CD14-positive monocyte (primary cell): Measurements from ENCODE around the gene SBF1. TPM values are rescaled to one million over a fixed set of nuclear protein-coding genes. Genes with fewer than 3 reads are reported as not detected.

ENCODE experiments used
- DNase-seq, 3 donors: peaks; one replicate each; pipeline ENCODE4 v3.0.0-alpha.2; 2011 to 2022
- H2AFZ ChIP-seq: 2 replicates; pipeline ENCODE4 v1.6.0; 2012; ENCODE audit warnings: mild to moderate bottlenecking, low read depth, low read length, inconsistent platforms; ENCODE audit not compliant: insufficient read depth, poor library complexity, severe bottlenecking
- H3K27ac ChIP-seq, 2 donors: 1 replicate in 1 of 2; 2 replicates in 1 of 2; pipeline ENCODE4 v1.5.1; 2012 to 2013; ENCODE audit warnings: low read length in 2 of 2, control low read depth in 1 of 2, inconsistent platforms in 1 of 2, low read depth in 1 of 2, mild to moderate bottlenecking in 1 of 2
- H3K27me3 ChIP-seq, 2 donors: one replicate each; pipeline versions ENCODE4 v1.6.0 to v1.6.1; 2011 to 2013; ENCODE audit warnings: low read length in 2 of 2; ENCODE audit not compliant: control insufficient read depth in 2 of 2, insufficient read depth in 2 of 2
- H3K36me3 ChIP-seq, 2 donors: replicated peaks in 1 of 2; 1 replicate in 1 of 2; 2 replicates in 1 of 2; pipeline versions ENCODE4 v1.5.1 to v1.6.1; 2012 to 2013; ENCODE audit warnings: low read length in 2 of 2, control low read depth in 1 of 2, inconsistent platforms in 1 of 2, mild to moderate bottlenecking in 1 of 2; ENCODE audit not compliant: insufficient read depth in 2 of 2, control insufficient read depth in 1 of 2
- H3K4me1 ChIP-seq, 2 donors: 1 replicate in 1 of 2; 2 replicates in 1 of 2; pipeline versions ENCODE4 v1.5.1 to v1.6.1; 2012 to 2013; ENCODE audit warnings: low read length in 2 of 2, control low read depth in 1 of 2, inconsistent platforms in 1 of 2, mild to moderate bottlenecking in 1 of 2, moderate library complexity in 1 of 2; ENCODE audit not compliant: insufficient read depth in 2 of 2, control insufficient read depth in 1 of 2
- H3K4me2 ChIP-seq: replicated peaks from 2 replicates; pipeline ENCODE3; 2012; ENCODE audit warnings: low read length, moderate library complexity, mild to moderate bottlenecking; ENCODE audit not compliant: poor library complexity, severe bottlenecking; ENCODE audit errors: extremely low read depth
- H3K4me3 ChIP-seq, 3 experiments: fragments of 200-600 bp in 1 of 3; sonication (generic) in 1 of 3; replicated peaks in 1 of 3; 1 replicate in 2 of 3; 2 replicates in 1 of 3; pipeline ENCODE4 v1.5.1; 2011 to 2013; ENCODE audit warnings: low read length in 3 of 3, mild to moderate bottlenecking in 3 of 3, control low read depth in 2 of 3, low read depth in 2 of 3, inconsistent platforms in 1 of 3, moderate library complexity in 1 of 3
- H3K79me2 ChIP-seq: 2 replicates; pipeline ENCODE4 v1.6.0; 2012; ENCODE audit warnings: mild to moderate bottlenecking, control low read depth, inconsistent platforms, low read length, moderate library complexity; ENCODE audit not compliant: insufficient read depth
- H3K9ac ChIP-seq: 2 replicates; pipeline ENCODE4 v1.6.0; 2017; ENCODE audit warnings: low read length, mild to moderate bottlenecking; ENCODE audit not compliant: insufficient read depth, poor library complexity, severe bottlenecking
- H3K9me3 ChIP-seq, 2 donors: replicated peaks in 1 of 2; 1 replicate in 1 of 2; 2 replicates in 1 of 2; pipeline versions ENCODE4 v1.5.1 to v1.6.1; 2012 to 2013; ENCODE audit warnings: low read length in 2 of 2, control low read depth in 1 of 2; ENCODE audit not compliant: control insufficient read depth in 1 of 2, insufficient read depth in 1 of 2
- H4K20me1 ChIP-seq: 2 replicates; pipeline ENCODE4 v1.6.0; 2012; ENCODE audit warnings: mild to moderate bottlenecking, low read length, control low read depth, moderate library complexity; ENCODE audit not compliant: insufficient read depth
- H3K27ac Mint-ChIP-seq, 7 donors: one replicate each; pipeline ENCODE4 v1.8.0; 2020; ENCODE audit warnings: mild to moderate bottlenecking in 7 of 7, mixed read lengths in 7 of 7, moderate library complexity in 6 of 7, inconsistent platforms in 2 of 7
- H3K27me3 Mint-ChIP-seq, 3 donors: one replicate each; pipeline ENCODE4 v1.8.0; 2021 to 2022; ENCODE audit warnings: low read depth in 3 of 3, mild to moderate bottlenecking in 3 of 3, mixed read lengths in 3 of 3, moderate library complexity in 3 of 3, inconsistent platforms in 1 of 3
- H3K36me3 Mint-ChIP-seq, 2 donors: one replicate each; pipeline ENCODE4 v1.8.0; 2020; ENCODE audit warnings: mixed read lengths in 2 of 2, inconsistent platforms in 1 of 2, mild to moderate bottlenecking in 1 of 2
- H3K4me1 Mint-ChIP-seq: one replicate; pipeline ENCODE4 v1.8.0; 2020; ENCODE audit warnings: mild to moderate bottlenecking, mixed read lengths
- H3K4me3 Mint-ChIP-seq, 2 donors: one replicate each; pipeline ENCODE4 v1.8.0; 2020; ENCODE audit warnings: mild to moderate bottlenecking in 2 of 2, mixed read lengths in 2 of 2, moderate library complexity in 1 of 2
- H3K9me3 Mint-ChIP-seq, 7 donors: one replicate each; pipeline ENCODE4 v1.8.0; 2020 to 2022; ENCODE audit warnings: mixed read lengths in 7 of 7, mild to moderate bottlenecking in 6 of 7, moderate library complexity in 6 of 7, inconsistent platforms in 2 of 7
- WGBS: methylation state at CpG from one replicate; pipeline ENCODE4 v1.1.5; 2013; ENCODE audit warnings: missing lambda C conversion rate; ENCODE audit not compliant: insufficient coverage; 5-methylcytosine and 5-hydroxymethylcytosine counted together
- intact Hi-C, 2 donors: fragments of 100-400 bp; cut with micrococcal nuclease; formaldehyde crosslinking; loops; one replicate each; pipeline versions ENCODE4 v1.15.0 to v1.15.1; 2023
- polyA plus RNA-seq, 3 donors: library from polyadenylated mRNA; depleted of rRNA in 1 of 3; unstranded in 2 of 3; stranded (reverse) in 1 of 3; fragments of 300-500 nt in 2 of 3; fragments of >200 nt in 1 of 3; fragmentation: Illumina TruSeq in 2 of 3; gene quantifications; 1 replicate in 2 of 3; 2 replicates in 1 of 3; pipeline ENCODE4 v1.2.3, GENCODE V29; 2012 to 2021
- TF ChIP-seq, protein P1 (sequence below): fragments of 200-600 bp; IDR thresholded peaks from one replicate; pipeline ENCODE4 v1.8.0; 2022; ENCODE audit warnings: antibody characterized with exemption, mild to moderate bottlenecking

Gene SBF1
- polyA plus RNA-seq, 3 donors = 4.0 to 45.9 (median 6.2) TPM

DNA sequence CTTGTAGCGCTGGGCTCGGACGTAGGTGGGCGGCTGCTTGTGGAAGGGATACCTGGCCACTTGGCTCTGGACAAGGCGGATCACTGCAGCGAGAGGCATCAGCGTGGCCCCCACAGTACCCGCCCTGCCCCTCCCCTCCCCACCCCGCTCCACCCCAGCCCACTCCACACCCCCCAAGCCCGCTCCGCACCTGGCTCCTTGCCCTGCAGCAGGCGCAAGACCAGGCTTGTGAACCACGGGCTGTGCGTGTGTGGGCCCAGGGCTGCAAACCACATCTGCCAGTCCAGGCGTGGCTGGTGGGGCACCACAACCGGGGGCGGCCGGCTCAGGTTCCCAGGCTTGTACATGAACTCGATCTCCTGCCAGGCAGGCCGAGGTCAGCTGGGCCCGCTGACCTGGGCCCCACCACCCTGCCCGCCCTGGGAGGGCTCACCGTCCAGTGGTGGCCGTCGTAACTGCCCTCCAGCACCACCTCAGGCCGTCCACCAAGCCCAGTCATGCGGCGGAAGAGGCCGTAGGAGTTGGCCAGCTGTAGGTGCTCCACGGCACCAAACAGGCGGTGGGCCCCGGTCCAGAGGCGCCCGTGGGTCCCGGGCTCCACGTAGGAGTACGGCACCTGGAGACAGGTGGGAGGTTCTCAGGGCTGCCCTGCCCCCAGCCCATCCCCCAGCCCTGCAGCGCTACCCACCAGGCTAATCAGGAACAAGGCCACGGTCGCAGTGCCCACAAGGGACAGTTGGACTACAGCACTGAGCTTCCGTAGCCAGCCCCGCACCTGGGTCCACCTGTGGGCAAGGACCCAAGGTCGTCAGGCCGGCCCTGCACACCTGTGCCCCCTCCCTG, 29.8 kb upstream of the SBF1 start:
- no peaks in the 10 kb centered on the region for H3K9me3 ChIP-seq
- peaks cover 20% of the 10 kb centered on the region for H3K4me1 Mint-ChIP-seq
- intact Hi-C loops = loop anchor here (5.0 kb wide), 3 partner anchors 58 to 123 kb away; partner anchors contain the start of genes ARSA (in 1 of the 2), CHKB (in 1 of the 2) and SYCE3 (in 1 of the 2)
- no peaks in the 10 kb centered on the region for H4K20me1 ChIP-seq
- TF ChIP-seq, protein P1, sequence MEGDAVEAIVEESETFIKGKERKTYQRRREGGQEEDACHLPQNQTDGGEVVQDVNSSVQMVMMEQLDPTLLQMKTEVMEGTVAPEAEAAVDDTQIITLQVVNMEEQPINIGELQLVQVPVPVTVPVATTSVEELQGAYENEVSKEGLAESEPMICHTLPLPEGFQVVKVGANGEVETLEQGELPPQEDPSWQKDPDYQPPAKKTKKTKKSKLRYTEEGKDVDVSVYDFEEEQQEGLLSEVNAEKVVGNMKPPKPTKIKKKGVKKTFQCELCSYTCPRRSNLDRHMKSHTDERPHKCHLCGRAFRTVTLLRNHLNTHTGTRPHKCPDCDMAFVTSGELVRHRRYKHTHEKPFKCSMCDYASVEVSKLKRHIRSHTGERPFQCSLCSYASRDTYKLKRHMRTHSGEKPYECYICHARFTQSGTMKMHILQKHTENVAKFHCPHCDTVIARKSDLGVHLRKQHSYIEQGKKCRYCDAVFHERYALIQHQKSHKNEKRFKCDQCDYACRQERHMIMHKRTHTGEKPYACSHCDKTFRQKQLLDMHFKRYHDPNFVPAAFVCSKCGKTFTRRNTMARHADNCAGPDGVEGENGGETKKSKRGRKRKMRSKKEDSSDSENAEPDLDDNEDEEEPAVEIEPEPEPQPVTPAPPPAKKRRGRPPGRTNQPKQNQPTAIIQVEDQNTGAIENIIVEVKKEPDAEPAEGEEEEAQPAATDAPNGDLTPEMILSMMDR = no peak
- WGBS = 95% methylated on average over 32 of the region's 44 CpGs
- no peak overlapping the region for H3K4me2 ChIP-seq
- H3K9ac ChIP-seq = no peak overlapping the region
- H3K79me2 ChIP-seq = peaks cover 41% of the 10 kb centered on the region
- no peak overlapping the region for H3K4me3 ChIP-seq
- H3K27ac ChIP-seq = no peak overlapping the region
- DNase-seq = peak in 1 of 3 donors; percentile 5
- peaks cover 15 to 26% of the 10 kb centered on the region in 2 donors for H3K36me3 Mint-ChIP-seq
- H2AFZ ChIP-seq = no peak overlapping the region
- no peaks in the 10 kb centered on the region for H3K27me3 ChIP-seq
- peaks cover 19 to 26% of the 10 kb centered on the region in 2 donors for H3K4me1 ChIP-seq
- no peaks in the 10 kb centered on the region for H3K9me3 Mint-ChIP-seq
- peaks cover 0 to 3% (median 2%) of the 10 kb centered on the region in 3 donors for H3K27me3 Mint-ChIP-seq
- H3K4me3 Mint-ChIP-seq = no peak overlapping the region
- no peak overlapping the region for H3K27ac Mint-ChIP-seq
- peaks cover 30 to 36% of the 10 kb centered on the region in 2 donors for H3K36me3 ChIP-seq

DNA sequence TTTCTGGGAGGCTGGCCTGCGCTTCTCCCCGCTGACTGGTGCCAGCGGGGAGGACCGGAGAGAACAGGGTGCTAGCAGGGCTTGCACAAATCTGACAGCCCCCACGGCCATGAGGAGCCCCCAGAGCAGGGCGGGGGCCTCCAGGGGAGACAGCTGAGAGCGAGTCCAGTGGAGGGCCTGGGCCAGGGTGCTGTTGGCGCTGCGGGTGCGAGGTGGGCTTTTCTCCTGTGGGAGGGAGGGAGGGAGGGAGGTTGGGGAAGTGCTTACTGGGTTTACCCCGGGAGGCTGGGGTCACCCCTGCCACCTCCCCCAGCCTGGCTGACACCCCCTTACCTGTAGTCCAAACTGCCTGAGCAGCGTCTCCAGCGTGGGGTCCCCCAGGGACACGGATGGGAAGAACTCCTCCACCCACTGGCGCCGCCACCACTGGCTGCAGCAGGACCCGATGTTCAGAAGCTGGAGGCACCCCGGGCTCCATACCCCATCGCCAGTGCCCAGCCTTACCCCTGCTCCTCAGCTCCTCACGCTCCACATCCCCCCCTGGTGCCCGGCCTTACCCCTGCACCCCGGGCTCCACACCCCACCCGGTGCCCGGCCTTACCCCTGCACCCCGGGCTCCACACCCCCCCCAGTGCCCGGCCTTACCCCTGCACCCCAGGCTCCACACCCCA, 28.8 kb upstream of the SBF1 start:
- H3K36me3 ChIP-seq = peaks cover 30 to 36% of the 10 kb centered on the region in 2 donors
- H3K4me1 ChIP-seq = peaks cover 11 to 18% of the 10 kb centered on the region in 2 donors
- H3K36me3 Mint-ChIP-seq = peaks cover 15 to 26% of the 10 kb centered on the region in 2 donors
- H3K27ac Mint-ChIP-seq = no peak overlapping the region
- peaks cover 0 to 3% (median 2%) of the 10 kb centered on the region in 3 donors for H3K27me3 Mint-ChIP-seq
- H3K4me1 Mint-ChIP-seq = peaks cover 11% of the 10 kb centered on the region
- H3K79me2 ChIP-seq = peaks cover 32% of the 10 kb centered on the region
- intact Hi-C loops = no loop called here
- WGBS = over 99% methylated on average over 15 of the region's 26 CpGs
- no peak overlapping the region for H3K4me3 Mint-ChIP-seq
- no peaks in the 10 kb centered on the region for H4K20me1 ChIP-seq
- H3K9ac ChIP-seq = no peak overlapping the region
- no peak overlapping the region for H3K4me2 ChIP-seq
- no peak overlapping the region for H3K27ac ChIP-seq
- H3K27me3 ChIP-seq = no peaks in the 10 kb centered on the region
- no peaks in the 10 kb centered on the region for H3K9me3 ChIP-seq
- TF ChIP-seq, protein P1 = no peak
- H2AFZ ChIP-seq = no peak overlapping the region
- DNase-seq = peak in 1 of 3 donors; percentile 7
- no peak overlapping the region for H3K4me3 ChIP-seq
- H3K9me3 Mint-ChIP-seq = no peaks in the 10 kb centered on the region
